H1 (cell line): ENCODE results near the gene CCDC74A. TPM values are rescaled to one million over a fixed set of nuclear protein-coding genes. Genes with fewer than 3 reads are reported as not detected.

Experiments
- CTCF ChIA-PET: fragments of 300-600 bp; sonication (Branson Sonifier 250); formaldehyde crosslinking; loops from one replicate; lab custom pipeline; 2021; ENCODE audit not compliant: partially characterized antibody; lab: Charles Lee
- POLR2A ChIA-PET: fragments of 300-600 bp; sonication (Branson Sonifier 250); formaldehyde crosslinking; loops from one replicate; lab custom pipeline; 2021; ENCODE audit warnings: inconsistent platforms; ENCODE audit not compliant: partially characterized antibody; lab: Charles Lee
- DNase-seq, 2 experiments: peaks; one replicate each; pipeline versions ENCODE4 v3.0.0 to v3.0.0-alpha.2; 2010 to 2022; ENCODE audit warnings: low spot score in 2 of 2, low read depth in 1 of 2, mixed read lengths in 1 of 2
- FAIRE-seq: peaks from 2 replicates; lab custom pipeline; 2011; peaks lifted over from hg19 to GRCh38; lab: Jason Lieb, UNC
- H2AFZ ChIP-seq: 2 replicates; pipeline ENCODE4 v1.8.1; 2012; ENCODE audit warnings: low read length, inconsistent platforms
- H2AK5ac ChIP-seq: 2 replicates; pipeline ENCODE4 v1.6.1; 2013; ENCODE audit warnings: low read depth, low read length
- H2BK120ac ChIP-seq: replicated peaks from 2 replicates; pipeline ENCODE3; 2013; ENCODE audit warnings: low read depth, low read length, inconsistent platforms
- H2BK12ac ChIP-seq: 2 replicates; pipeline ENCODE4 v1.6.1; 2013; ENCODE audit warnings: low read depth, low read length
- H2BK15ac ChIP-seq: 2 replicates; pipeline ENCODE4 v1.6.1; 2013; ENCODE audit warnings: low read length
- H2BK20ac ChIP-seq: 2 replicates; pipeline ENCODE4 v1.6.1; 2013; ENCODE audit warnings: low read length
- H2BK5ac ChIP-seq: 2 replicates; pipeline ENCODE4 v1.6.1; 2013; ENCODE audit warnings: low read depth, low read length
- H3K14ac ChIP-seq: 2 replicates; pipeline ENCODE4 v1.6.1; 2013; ENCODE audit warnings: inconsistent platforms; ENCODE audit not compliant: insufficient read length
- H3K18ac ChIP-seq: 2 replicates; pipeline ENCODE4 v1.6.1; 2013; ENCODE audit warnings: low read length; ENCODE audit errors: extremely low read depth
- H3K23ac ChIP-seq: 2 replicates; pipeline ENCODE4 v1.6.1; 2013; ENCODE audit warnings: inconsistent platforms; ENCODE audit not compliant: insufficient read length
- H3K23me2 ChIP-seq: 2 replicates; pipeline ENCODE4 v1.6.1; 2013; ENCODE audit warnings: low read depth, low read length
- H3K27ac ChIP-seq: 2 replicates; pipeline ENCODE4 v1.6.1; 2011; ENCODE audit warnings: low read depth, low read length, inconsistent platforms
- H3K27me3 ChIP-seq, 4 experiments: replicated peaks in 1 of 4; 1 replicate in 1 of 4; 2 replicates in 3 of 4; pipeline versions ENCODE4 v1.6.1 to v1.8.1; 2011 to 2013; ENCODE audit warnings: low read length in 3 of 4, mild to moderate bottlenecking in 3 of 4, inconsistent platforms in 2 of 4, mixed read lengths in 2 of 4, moderate library complexity in 1 of 4; ENCODE audit not compliant: control insufficient read depth in 3 of 4, insufficient read depth in 3 of 4; ENCODE audit errors: extremely low read depth in 1 of 4
- H3K36me3 ChIP-seq, 4 experiments: 2 replicates each; pipeline versions ENCODE4 v1.6.1 to v1.8.1; 2011 to 2013; ENCODE audit warnings: mild to moderate bottlenecking in 4 of 4, low read length in 3 of 4, moderate library complexity in 2 of 4, control low read depth in 1 of 4, inconsistent platforms in 1 of 4; ENCODE audit not compliant: insufficient read depth in 4 of 4, control insufficient read depth in 2 of 4
- H3K4ac ChIP-seq: replicated peaks from 2 replicates; pipeline ENCODE3; 2013; ENCODE audit warnings: low read length, low read depth, mixed read lengths, inconsistent platforms; ENCODE audit not compliant: insufficient read length
- H3K4me1 ChIP-seq, 4 experiments: replicated peaks in 1 of 4; 1 replicate in 1 of 4; 2 replicates in 3 of 4; pipeline versions ENCODE4 v1.6.1 to v1.8.1; 2011 to 2013; ENCODE audit warnings: low read length in 3 of 4, inconsistent platforms in 2 of 4, mixed read lengths in 1 of 4; ENCODE audit not compliant: insufficient read depth in 4 of 4, control insufficient read depth in 3 of 4
- H3K4me2 ChIP-seq, 2 experiments: 2 replicates each; pipeline versions ENCODE4 v1.6.1 to v1.8.1; 2011 to 2013; ENCODE audit warnings: low read depth in 2 of 2, low read length in 2 of 2, control low read depth in 1 of 2, inconsistent platforms in 1 of 2, mild to moderate bottlenecking in 1 of 2; ENCODE audit not compliant: insufficient read depth in 1 of 2
- H3K4me3 ChIP-seq, 4 experiments: fragments of 200-600, 300-600 bp in 1 of 4; sonication (generic), shearing (Covaris generic), sonication (Bioruptor Twin) in 1 of 4; 2 replicates each; pipeline versions ENCODE4 v1.5.1 to v1.8.1; 2011 to 2016; ENCODE audit warnings: low read length in 4 of 4, low read depth in 3 of 4, control low read depth in 2 of 4, inconsistent platforms in 2 of 4, mild to moderate bottlenecking in 2 of 4, mixed read lengths in 1 of 4, moderate library complexity in 1 of 4; ENCODE audit not compliant: insufficient read depth in 2 of 4; ENCODE audit errors: extremely low read depth in 1 of 4
- H3K56ac ChIP-seq: replicated peaks from 2 replicates; pipeline ENCODE3; 2013; ENCODE audit warnings: low read depth, mild to moderate bottlenecking, mixed read lengths, low read length, inconsistent platforms; ENCODE audit not compliant: insufficient read length
- H3K79me1 ChIP-seq: 2 replicates; pipeline ENCODE4 v1.6.1; 2013; ENCODE audit warnings: low read depth, low read length, control low read depth
- H3K79me2 ChIP-seq, 2 experiments: 2 replicates each; pipeline versions ENCODE4 v1.6.1 to v1.8.1; 2012 to 2013; ENCODE audit warnings: low read length in 2 of 2, mild to moderate bottlenecking in 2 of 2, inconsistent platforms in 1 of 2; ENCODE audit not compliant: insufficient read depth in 2 of 2, control insufficient read depth in 1 of 2
- H3K9ac ChIP-seq, 4 experiments: replicated peaks in 1 of 4; 1 replicate in 1 of 4; 2 replicates in 3 of 4; pipeline versions ENCODE4 v1.6.1 to v1.8.1; 2011 to 2013; ENCODE audit warnings: low read depth in 3 of 4, low read length in 3 of 4, control low read depth in 2 of 4, mild to moderate bottlenecking in 2 of 4, moderate library complexity in 2 of 4, inconsistent platforms in 1 of 4; ENCODE audit errors: extremely low read depth in 1 of 4
- H3K9me3 ChIP-seq, 2 experiments: 2 replicates each; pipeline versions ENCODE4 v1.6.1 to v1.8.1; 2012 to 2013; ENCODE audit warnings: mild to moderate bottlenecking in 2 of 2, moderate library complexity in 2 of 2, control low read depth in 1 of 2, inconsistent platforms in 1 of 2, low read depth in 1 of 2, low read length in 1 of 2, mixed read lengths in 1 of 2; ENCODE audit not compliant: insufficient read depth in 2 of 2
- H4K20me1 ChIP-seq, 2 experiments: replicated peaks in 1 of 2; 2 replicates each; pipeline versions ENCODE3 to v1.8.1; 2011 to 2013; ENCODE audit warnings: inconsistent platforms in 2 of 2, low read length in 2 of 2, mild to moderate bottlenecking in 1 of 2; ENCODE audit not compliant: insufficient read depth in 2 of 2, control insufficient read depth in 1 of 2
- H4K5ac ChIP-seq: 2 replicates; pipeline ENCODE4 v1.6.1; 2013; ENCODE audit warnings: low read length, low read depth, mixed read lengths, inconsistent platforms; ENCODE audit not compliant: insufficient read length
- H4K8ac ChIP-seq: 2 replicates; pipeline ENCODE4 v1.8.0; 2013; ENCODE audit warnings: mild to moderate bottlenecking, moderate library complexity, low read length, inconsistent platforms; ENCODE audit not compliant: insufficient read depth; ENCODE audit errors: extremely low read depth
- H4K91ac ChIP-seq: replicated peaks from 2 replicates; pipeline ENCODE3; 2013; ENCODE audit warnings: low read length, mixed read lengths, inconsistent platforms; ENCODE audit not compliant: insufficient read length
- SIN3A ChIP-seq, 2 experiments: IDR thresholded peaks in 1 of 2; conservative IDR thresholded peaks in 1 of 2; 2 replicates each; pipeline ENCODE4 v1.6.1; 2011 to 2012; ENCODE audit warnings: low read length in 2 of 2, improper control_type of control experiment in 1 of 2, low read depth in 1 of 2, mild to moderate bottlenecking in 1 of 2
- SP4 ChIP-seq: IDR thresholded peaks from 2 replicates; pipeline ENCODE4 v1.6.1; 2012; ENCODE audit warnings: low read length, inconsistent platforms
- SRF ChIP-seq: IDR thresholded peaks from 2 replicates; pipeline ENCODE4 v1.6.1; 2011; ENCODE audit warnings: mild to moderate bottlenecking, low read depth, low read length, moderate library complexity
- TAF1 ChIP-seq: IDR thresholded peaks from 2 replicates; pipeline ENCODE4 v1.6.1; 2011; ENCODE audit warnings: mild to moderate bottlenecking, low read depth, low read length
- TBP ChIP-seq: IDR thresholded peaks from 2 replicates; pipeline ENCODE4 v1.6.1; 2011; ENCODE audit warnings: low read depth, low read length, improper control_type of control experiment
- ZNF274 ChIP-seq: IDR thresholded peaks from 2 replicates; pipeline ENCODE4 v1.7.0; 2012; ENCODE audit warnings: low read length, borderline replicate concordance; ENCODE audit errors: extremely low read depth
- WGBS, 2 experiments: shearing (Covaris generic) in 1 of 2; methylation state at CpG; one replicate each; pipeline versions ENCODE4 v1.1.6 to v1.1.7; 2013 to 2015; ENCODE audit warnings: low lambda C conversion rate in 2 of 2, mixed read lengths in 2 of 2, inconsistent platforms in 1 of 2, low coverage in 1 of 2, missing lambda C conversion rate in 1 of 2; ENCODE audit not compliant: insufficient replicate concordance in 2 of 2, insufficient coverage in 1 of 2, insufficient read length in 1 of 2; ENCODE audit errors: extremely low coverage in 1 of 2, missing lambda C conversion rate in 1 of 2; 5-methylcytosine and 5-hydroxymethylcytosine counted together
- polyA plus RNA-seq, 7 experiments: library from polyadenylated mRNA; depleted of rRNA in 3 of 7; stranded (reverse) in 5 of 7; unstranded in 2 of 7; fragments of >200 nt in 5 of 7; fragments of 200-250 nt in 2 of 7; gene quantifications; 1 replicate in 5 of 7; 2 replicates in 1 of 7; 4 replicates in 1 of 7; pipeline versions ENCODE4 v1.2.1 to v1.2.3, GENCODE V29; 2011 to 2013; ENCODE audit warnings: missing spikeins in 2 of 7, mixed read lengths in 2 of 7
- total RNA-seq: library from RNA; stranded (reverse); fragmentation: NEBNext Ultra II Directional; extraction: Animal tissue kit (Norgen Biotek cat#: 25700); gene quantifications from 2 replicates; pipeline ENCODE4 v1.2.1, GENCODE V29; 2021

Gene CCDC74A
- total and polyA plus RNA-seq, 2 of the 8 experiments (the other 6 are each of a cell fraction or from before 2014, with no cell fraction given): 18.1 to 21.0 TPM

GRCh38 chr2:131519466-131519865 is 8.2 kb upstream of the CCDC74A start:
- H3K14ac ChIP-seq: no peak overlapping the region
- no peak overlapping the region for H4K5ac ChIP-seq
- ChIA-PET POLR2A (interaction anchor here (2.0 kb wide), 1 partner anchor 26 kb away, joined by 5 read pairs; no protein-coding TSS in a partner anchor), CTCF (interaction anchor here (0.6 to 1.1 kb wide), 3 partner anchors 27 to 365 kb away, joined by 4 read pairs; partner anchors contain the start of gene MZT2A)
- H3K18ac ChIP-seq: no peak overlapping the region
- H2BK15ac ChIP-seq: no peak overlapping the region
- no peaks in the 10 kb centered on the region for H3K9me3 ChIP-seq
- no peaks in the 10 kb centered on the region for H3K4me1 ChIP-seq
- H4K8ac ChIP-seq: no peak overlapping the region
- H3K23ac ChIP-seq: no peak overlapping the region
- no peaks in the 10 kb centered on the region for H3K23me2 ChIP-seq
- no peak overlapping the region for H3K27ac ChIP-seq
- H3K79me2 ChIP-seq: no peaks in the 10 kb centered on the region
- H2AFZ ChIP-seq: no peak overlapping the region
- no peak overlapping the region for H3K4me3 ChIP-seq
- H3K9ac ChIP-seq: no peak overlapping the region
- no peak overlapping the region for H2BK5ac ChIP-seq
- peaks cover 2 to 29% (median 8%) of the 10 kb centered on the region in 4 experiments; a peak in 6 of 8 replicates for H3K36me3 ChIP-seq
- H4K20me1 ChIP-seq: peaks cover 1 to 4% of the 10 kb centered on the region in 2 experiments
- no peak overlapping the region for H3K4ac ChIP-seq
- FAIRE-seq (no peak), DNase-seq (no peak)
- no peak overlapping the region for H2BK120ac ChIP-seq
- H3K56ac ChIP-seq: no peak overlapping the region
- H3K79me1 ChIP-seq: no peaks in the 10 kb centered on the region; the same call in 1 of the 2 replicates
- H2AK5ac ChIP-seq: no peak overlapping the region
- no peak overlapping the region for H3K4me2 ChIP-seq
- no peak overlapping the region for H4K91ac ChIP-seq
- no peaks in the 10 kb centered on the region for H3K27me3 ChIP-seq
- WGBS, 2 experiments: 82% methylated on average over 11 of the region's 15 CpGs; no CpG with 5 or more reads in 1 of the 2 experiments
- no peak overlapping the region for H2BK12ac ChIP-seq
- H2BK20ac ChIP-seq: no peak overlapping the region
- no peak for TF ChIP-seq SRF
- TF ChIP-seq TBP: no peak
- no peak for TF ChIP-seq SP4
- no peak for TF ChIP-seq ZNF274
- no peak for TF ChIP-seq SIN3A (conservative IDR thresholded peaks at IDR 0.05 in 1 of 2, IDR thresholded peaks at IDR 0.05 in 1 of 2; ENCODE audit: low read depth in 1 of 2, low read length in 2 of 2)
- TF ChIP-seq TAF1: no peak
